Loucy (cell line): Measurements from ENCODE around the gene THEMIS2.
"Not testable (repeated sequence)": the region's sequence is repeated elsewhere in the genome, so short reads cannot be mapped to it uniquely, and the experiment has no call there.

Source experiments
- H2AFZ ChIP-seq: fragments of 200-600 bp; sonication (generic); 2 replicates; pipeline ENCODE4 v1.6.0; 2016; ENCODE audit warnings: antibody characterized with exemption, mild to moderate bottlenecking, low read length, moderate library complexity
- H3F3A ChIP-seq: fragments of 200-600 bp; 2 replicates; pipeline ENCODE4 v1.6.0; 2016; ENCODE audit warnings: antibody characterized with exemption, low read depth, mild to moderate bottlenecking
- H3K27me3 ChIP-seq: fragments of 200-600 bp; sonication (generic); 2 replicates; pipeline ENCODE4 v1.6.1; 2014; ENCODE audit warnings: low read length, mild to moderate bottlenecking; ENCODE audit not compliant: insufficient read depth, poor library complexity, severe bottlenecking
- H3K36me3 ChIP-seq: fragments of 200-600 bp; sonication (generic); 2 replicates; pipeline ENCODE4 v1.6.1; 2016; ENCODE audit warnings: low read length; ENCODE audit not compliant: insufficient read depth
- H3K4me1 ChIP-seq: fragments of 200-600 bp; sonication (generic); 2 replicates; pipeline ENCODE4 v1.5.1; 2014; ENCODE audit warnings: low read length, mild to moderate bottlenecking; ENCODE audit not compliant: insufficient read depth, poor library complexity, severe bottlenecking
- H3K4me2 ChIP-seq: fragments of 200-600 bp; sonication (generic); 2 replicates; pipeline ENCODE4 v1.6.0; 2014; ENCODE audit warnings: antibody characterized with exemption, low read length, low read depth, mild to moderate bottlenecking; ENCODE audit not compliant: poor library complexity, severe bottlenecking
- H3K4me3 ChIP-seq: fragments of 200-600 bp; sonication (generic); 2 replicates; pipeline ENCODE4 v1.5.1; 2014; ENCODE audit warnings: low read length, mild to moderate bottlenecking, mixed read lengths; ENCODE audit not compliant: poor library complexity, severe bottlenecking
- H3K79me2 ChIP-seq: fragments of 200-600 bp; sonication (generic); 2 replicates; pipeline ENCODE4 v1.6.1; 2014; ENCODE audit warnings: low read length; ENCODE audit not compliant: insufficient read depth
- H3K9ac ChIP-seq: fragments of 200-600 bp; sonication (generic); 2 replicates; pipeline ENCODE4 v1.6.0; 2014; ENCODE audit warnings: mild to moderate bottlenecking, low read depth, low read length, moderate library complexity; ENCODE audit not compliant: poor library complexity, severe bottlenecking
- H3K9me2 ChIP-seq: fragments of 200-600 bp; sonication (generic); replicated peaks from 2 replicates; pipeline ENCODE4 v1.6.1; 2016; ENCODE audit warnings: low read depth, low read length, mixed read lengths
- H3K9me3 ChIP-seq: fragments of 200-600 bp; sonication (generic); 2 replicates; pipeline ENCODE4 v1.6.1; 2014; ENCODE audit warnings: mild to moderate bottlenecking, antibody characterized with exemption, low read length, low read depth; ENCODE audit not compliant: insufficient read depth
- H4K20me1 ChIP-seq: fragments of 200-600 bp; sonication (generic); 2 replicates; pipeline ENCODE4 v1.6.0; 2014; ENCODE audit warnings: antibody characterized with exemption, low read length, mild to moderate bottlenecking; ENCODE audit not compliant: insufficient read depth, poor library complexity, severe bottlenecking
- EZH2phosphoT487 ChIP-seq: fragments of 200-600 bp; IDR thresholded peaks from 2 replicates; pipeline ENCODE4 v1.6.1; 2018; ENCODE audit warnings: antibody characterized with exemption, mild to moderate bottlenecking, moderate library complexity, borderline replicate concordance
- TF ChIP-seq, protein P1 (sequence below): fragments of 200-600 bp; sonication (generic); conservative IDR thresholded peaks from 2 replicates; pipeline ENCODE4 v1.5.1; 2014; ENCODE audit warnings: mild to moderate bottlenecking, antibody characterized with exemption, low read length

Gene THEMIS2

DNA sequence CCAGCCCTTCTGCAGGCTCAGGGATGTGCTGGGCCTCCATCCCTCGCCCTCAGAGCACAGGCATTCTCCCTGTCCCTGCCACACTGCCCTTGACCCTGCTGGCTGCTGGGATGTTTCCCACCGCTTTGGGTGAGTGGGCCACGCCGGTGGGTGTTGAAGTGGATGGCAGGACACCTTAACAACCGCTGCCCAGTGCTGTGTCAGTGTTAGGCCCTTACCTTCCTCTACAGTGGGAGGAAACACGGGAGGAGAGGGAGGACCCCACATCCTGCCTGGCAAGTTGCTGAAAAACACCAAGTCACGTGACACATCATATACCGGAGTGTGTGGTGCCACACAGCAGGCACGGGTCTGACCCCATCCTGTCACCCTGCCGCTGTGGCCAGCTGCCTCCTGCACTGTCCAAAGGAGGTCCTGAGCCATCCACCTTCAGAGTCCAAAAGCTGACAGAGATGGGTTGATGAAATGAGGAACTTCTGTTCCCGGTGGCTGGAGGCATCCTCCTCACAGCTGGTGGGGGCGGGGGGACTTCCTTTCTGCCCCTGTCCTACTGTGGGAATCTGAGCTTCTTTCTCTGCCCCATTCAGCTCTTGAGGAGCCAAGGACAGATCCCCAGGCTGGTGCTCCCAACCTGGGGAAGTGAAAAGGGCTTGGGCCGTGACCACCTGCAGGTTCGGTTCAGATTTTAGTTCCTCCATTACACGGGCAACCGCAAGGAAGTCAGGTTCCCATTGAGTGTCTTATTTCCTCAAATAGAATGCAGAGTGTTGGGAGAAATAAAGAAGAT is 3.2 kb upstream of the THEMIS2 start:
- TF ChIP-seq, protein P1, sequence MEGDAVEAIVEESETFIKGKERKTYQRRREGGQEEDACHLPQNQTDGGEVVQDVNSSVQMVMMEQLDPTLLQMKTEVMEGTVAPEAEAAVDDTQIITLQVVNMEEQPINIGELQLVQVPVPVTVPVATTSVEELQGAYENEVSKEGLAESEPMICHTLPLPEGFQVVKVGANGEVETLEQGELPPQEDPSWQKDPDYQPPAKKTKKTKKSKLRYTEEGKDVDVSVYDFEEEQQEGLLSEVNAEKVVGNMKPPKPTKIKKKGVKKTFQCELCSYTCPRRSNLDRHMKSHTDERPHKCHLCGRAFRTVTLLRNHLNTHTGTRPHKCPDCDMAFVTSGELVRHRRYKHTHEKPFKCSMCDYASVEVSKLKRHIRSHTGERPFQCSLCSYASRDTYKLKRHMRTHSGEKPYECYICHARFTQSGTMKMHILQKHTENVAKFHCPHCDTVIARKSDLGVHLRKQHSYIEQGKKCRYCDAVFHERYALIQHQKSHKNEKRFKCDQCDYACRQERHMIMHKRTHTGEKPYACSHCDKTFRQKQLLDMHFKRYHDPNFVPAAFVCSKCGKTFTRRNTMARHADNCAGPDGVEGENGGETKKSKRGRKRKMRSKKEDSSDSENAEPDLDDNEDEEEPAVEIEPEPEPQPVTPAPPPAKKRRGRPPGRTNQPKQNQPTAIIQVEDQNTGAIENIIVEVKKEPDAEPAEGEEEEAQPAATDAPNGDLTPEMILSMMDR = no peak
- no peak for TF ChIP-seq EZH2phosphoT487
- H2AFZ ChIP-seq = peak overlapping the region; percentile 69
- H4K20me1 ChIP-seq = no peaks in the 10 kb centered on the region
- no peaks in the 10 kb centered on the region for H3K9me2 ChIP-seq
- H3K9ac ChIP-seq = peak overlapping the region; percentile 66
- H3K36me3 ChIP-seq = no peaks in the 10 kb centered on the region
- H3K9me3 ChIP-seq = no peaks in the 10 kb centered on the region
- peak overlapping the region; percentile 71 for H3K4me3 ChIP-seq
- peaks cover 26% of the 10 kb centered on the region for H3K4me1 ChIP-seq
- H3F3A ChIP-seq = no peaks in the 10 kb centered on the region
- no peaks in the 10 kb centered on the region for H3K79me2 ChIP-seq
- peak overlapping the region; percentile 87 for H3K4me2 ChIP-seq
- H3K27me3 ChIP-seq = no peaks in the 10 kb centered on the region

DNA sequence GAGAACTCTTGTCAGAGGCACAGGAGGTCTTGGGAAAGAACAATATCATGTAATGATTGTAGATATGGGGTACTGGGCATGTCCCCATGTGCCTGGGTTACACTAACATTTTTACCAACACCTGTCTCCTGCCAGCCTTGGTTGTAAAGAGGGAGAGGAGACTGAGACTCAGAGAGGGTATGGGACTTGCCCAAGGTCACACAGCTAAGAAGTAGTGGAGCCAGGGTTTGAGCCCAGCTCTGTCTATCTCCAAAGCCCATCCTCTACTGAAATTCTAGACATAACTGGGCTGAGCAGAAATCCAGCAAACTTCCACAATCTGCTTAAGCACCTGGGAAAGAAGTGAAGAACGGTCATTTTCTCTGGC is 2.6 kb upstream of the THEMIS2 start:
- peak overlapping the region; percentile 71 for H3K4me3 ChIP-seq
- TF ChIP-seq, protein P1 = no peak
- no peak for TF ChIP-seq EZH2phosphoT487
- H3K4me2 ChIP-seq = peak overlapping the region; percentile 87
- H4K20me1 ChIP-seq = no peaks in the 10 kb centered on the region
- H3K36me3 ChIP-seq = no peaks in the 10 kb centered on the region
- no peaks in the 10 kb centered on the region for H3K9me2 ChIP-seq
- no peaks in the 10 kb centered on the region for H3F3A ChIP-seq
- no peaks in the 10 kb centered on the region for H3K27me3 ChIP-seq
- peak overlapping the region; percentile 69; the same call in 1 of the 2 replicates for H2AFZ ChIP-seq
- H3K79me2 ChIP-seq = no peaks in the 10 kb centered on the region
- H3K4me1 ChIP-seq = peaks cover 22% of the 10 kb centered on the region
- H3K9ac ChIP-seq = peak overlapping the region; percentile 66
- H3K9me3 ChIP-seq = no peaks in the 10 kb centered on the region

DNA sequence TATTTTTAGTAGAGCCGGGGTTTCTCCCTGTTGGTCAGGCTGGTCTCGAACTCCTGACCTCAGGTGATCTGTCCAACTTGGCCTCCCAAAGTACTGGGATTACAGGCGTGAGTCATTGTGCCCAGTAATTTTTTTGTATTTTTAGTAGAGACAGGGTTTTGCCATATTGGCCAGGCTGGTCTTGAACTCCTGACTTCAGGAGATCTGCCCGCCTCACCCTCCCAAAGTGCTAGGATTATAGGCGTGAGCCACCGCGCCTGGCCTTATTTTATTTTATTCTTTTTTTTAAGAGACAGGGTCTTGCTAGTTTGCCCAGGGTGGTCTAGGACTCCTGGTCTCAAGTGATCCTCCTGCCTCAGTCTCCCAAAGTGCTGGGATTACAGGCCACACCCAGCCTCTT is 1.3 kb upstream of the THEMIS2 start:
- H3F3A ChIP-seq, H3K4me3 ChIP-seq: not testable (repeated sequence)
- peaks cover 22% of the 10 kb centered on the region for H3K4me1 ChIP-seq

More for the DNA sequence above, 1.3 kb upstream of the THEMIS2 start:
- not testable (repeated sequence) for H3K9me3 ChIP-seq, H4K20me1 ChIP-seq, H3K4me2 ChIP-seq, H3K27me3 ChIP-seq, H3K9ac ChIP-seq, H3K79me2 ChIP-seq, H2AFZ ChIP-seq, H3K36me3 ChIP-seq, H3K9me2 ChIP-seq
